BE2C (cell line): ENCODE data around the gene CHIC1.

Experiments used
- DNase-seq: peaks from one replicate; pipeline ENCODE4 v3.0.0-alpha.2; 2020
- H3K27me3 ChIP-seq: fragments of 250-450 bp; sonication (Bioruptor Pico); 2 replicates; pipeline ENCODE4 v1.5.1; 2020; ENCODE audit warnings: mild to moderate bottlenecking
- H3K36me3 ChIP-seq: fragments of 250-450 bp; sonication (Bioruptor Pico); 2 replicates; pipeline ENCODE4 v1.5.1; 2020; ENCODE audit warnings: mild to moderate bottlenecking
- H3K4me1 ChIP-seq: fragments of 250-450 bp; sonication (Bioruptor Pico); 2 replicates; pipeline ENCODE4 v1.5.1; 2020
- H3K4me3 ChIP-seq: 2 replicates; pipeline ENCODE4 v1.5.1; 2011; ENCODE audit warnings: low read depth, low read length
- H3K9me3 ChIP-seq: fragments of 250-450 bp; sonication (Bioruptor Pico); 2 replicates; pipeline ENCODE4 v1.5.1; 2020
- CTCF ChIP-seq: IDR thresholded peaks from 2 replicates; pipeline ENCODE4 v1.5.1; 2012; ENCODE audit warnings: mild to moderate bottlenecking, low read depth, low read length

Gene CHIC1

GRCh38 chrX:73728602-73729001, 165.6 kb downstream of the CHIC1 start:
- H3K9me3 ChIP-seq, result no peaks in the 10 kb centered on the region
- no peak for TF ChIP-seq CTCF
- H3K27me3 ChIP-seq, result no peaks in the 10 kb centered on the region
- H3K4me1 ChIP-seq, result no peaks in the 10 kb centered on the region
- no peak for DNase-seq
- H3K4me3 ChIP-seq, result no peak overlapping the region
- H3K36me3 ChIP-seq, result no peaks in the 10 kb centered on the region
